Prostate gland (tissue), 2 donors: ENCODE data around the gene WDR5. TPM values are rescaled to one million over a fixed set of nuclear protein-coding genes. Genes with fewer than 3 reads are reported as not detected.

Experiments used
- DNase-seq: peaks from one replicate; pipeline ENCODE4 v3.0.0-alpha.2; 2019; ENCODE audit warnings: low spot score
- H3K27ac ChIP-seq, 2 donors: fragments of 200-600 bp; sonication (generic); 2 replicates each; pipeline ENCODE4 v1.5.1; 2017 to 2019
- H3K27me3 ChIP-seq: fragments of 200-600 bp; sonication (generic); replicated peaks from 2 replicates; pipeline ENCODE4 v1.5.1; 2019; ENCODE audit not compliant: insufficient read depth
- H3K36me3 ChIP-seq, 2 donors: fragments of 200-600 bp; sonication (generic); 1 replicate in 1 of 2; 2 replicates in 1 of 2; pipeline versions ENCODE4 v1.5.1 to v1.8.1; 2017 to 2019
- H3K4me1 ChIP-seq: fragments of 200-600 bp; sonication (generic); replicated peaks from 2 replicates; pipeline ENCODE4 v1.5.1; 2019
- H3K4me3 ChIP-seq, 2 donors: fragments of 200-600 bp; sonication (generic); 2 replicates each; pipeline ENCODE4 v1.5.1; 2017 to 2019
- H3K9me3 ChIP-seq: fragments of 200-600 bp; sonication (generic); 2 replicates; pipeline ENCODE4 v1.5.1; 2017
- POLR2A ChIP-seq: fragments of 450-650 bp; IDR thresholded peaks from one replicate; pipeline ENCODE4 v1.6.1; 2016; ENCODE audit warnings: antibody characterized with exemption, mild to moderate bottlenecking
- POLR2AphosphoS5 ChIP-seq: sonication (generic); formaldehyde crosslinking; IDR thresholded peaks from one replicate; pipeline ENCODE4 v1.6.1; 2017; ENCODE audit warnings: antibody characterized with exemption
- WGBS: methylation state at CpG from one replicate; pipeline ENCODE4 v1.1.5; 2018; 5-methylcytosine and 5-hydroxymethylcytosine counted together
- intact Hi-C: fragments of 100-400 bp; cut with DNase I; formaldehyde crosslinking; loops from one replicate; pipeline ENCODE4 v1.14.2; 2022
- total RNA-seq, 2 donors: library from RNA; depleted of rRNA; stranded (reverse); fragments of >200 nt; gene quantifications; one replicate each; pipeline ENCODE4 v1.1.0, GENCODE V29; 2016
- TF ChIP-seq, protein P1 (sequence below), 4 experiments: fragments of 200-600 bp in 2 of 4; fragments of 450-650 bp in 2 of 4; sonication (generic) in 2 of 4; IDR thresholded peaks; 1 replicate in 3 of 4; 2 replicates in 1 of 4; pipeline ENCODE4 v1.5.1; 2016 to 2019; ENCODE audit warnings: antibody characterized with exemption in 4 of 4, mild to moderate bottlenecking in 2 of 4, moderate library complexity in 2 of 4

WDR5 gene
- total RNA-seq, 2 donors from 2014 or later: 28.6 to 67.9 TPM

GRCh38 chr9:134127065-134127580 lies 8.8 kb upstream of the WDR5 start:
- 83% methylated on average over 13 of the region's 13 CpGs for WGBS
- H3K4me1 ChIP-seq: peaks cover 8% of the 10 kb centered on the region
- intact Hi-C loops: no loop called here
- no peaks in the 10 kb centered on the region for H3K27me3 ChIP-seq
- no peak overlapping the region for H3K4me3 ChIP-seq
- TF ChIP-seq, protein P1, sequence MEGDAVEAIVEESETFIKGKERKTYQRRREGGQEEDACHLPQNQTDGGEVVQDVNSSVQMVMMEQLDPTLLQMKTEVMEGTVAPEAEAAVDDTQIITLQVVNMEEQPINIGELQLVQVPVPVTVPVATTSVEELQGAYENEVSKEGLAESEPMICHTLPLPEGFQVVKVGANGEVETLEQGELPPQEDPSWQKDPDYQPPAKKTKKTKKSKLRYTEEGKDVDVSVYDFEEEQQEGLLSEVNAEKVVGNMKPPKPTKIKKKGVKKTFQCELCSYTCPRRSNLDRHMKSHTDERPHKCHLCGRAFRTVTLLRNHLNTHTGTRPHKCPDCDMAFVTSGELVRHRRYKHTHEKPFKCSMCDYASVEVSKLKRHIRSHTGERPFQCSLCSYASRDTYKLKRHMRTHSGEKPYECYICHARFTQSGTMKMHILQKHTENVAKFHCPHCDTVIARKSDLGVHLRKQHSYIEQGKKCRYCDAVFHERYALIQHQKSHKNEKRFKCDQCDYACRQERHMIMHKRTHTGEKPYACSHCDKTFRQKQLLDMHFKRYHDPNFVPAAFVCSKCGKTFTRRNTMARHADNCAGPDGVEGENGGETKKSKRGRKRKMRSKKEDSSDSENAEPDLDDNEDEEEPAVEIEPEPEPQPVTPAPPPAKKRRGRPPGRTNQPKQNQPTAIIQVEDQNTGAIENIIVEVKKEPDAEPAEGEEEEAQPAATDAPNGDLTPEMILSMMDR (IDR thresholded peaks at IDR 0.05): no peak
- TF ChIP-seq POLR2AphosphoS5 (no peak), POLR2A (no peak)
- H3K36me3 ChIP-seq: no peaks in the 10 kb centered on the region
- H3K27ac ChIP-seq: no peak overlapping the region
- no peaks in the 10 kb centered on the region for H3K9me3 ChIP-seq
- DNase-seq: no peak

DNA sequence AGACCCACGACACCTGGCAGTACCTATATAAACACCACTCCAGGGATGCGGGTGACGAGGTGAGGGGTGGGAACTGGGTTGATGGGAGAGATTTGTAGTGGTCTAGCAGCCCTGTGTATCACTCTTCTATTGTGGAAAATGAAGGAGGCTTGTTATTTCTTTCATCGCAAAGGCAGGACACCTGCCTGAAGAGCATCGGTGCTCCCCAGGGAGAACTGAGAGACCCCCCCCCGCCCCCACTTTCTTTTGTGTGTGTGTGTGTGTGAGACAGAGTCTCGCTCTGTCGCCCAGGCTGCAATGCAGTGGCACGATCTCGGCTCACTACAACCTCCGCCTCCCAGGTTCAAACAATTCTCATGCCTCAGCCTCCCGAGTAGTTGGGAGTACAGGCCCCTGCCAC lies 8.3 kb upstream of the WDR5 start:
- no peak for DNase-seq
- intact Hi-C loops: no loop called here
- Histone ChIP-seq H3K4me1 (peaks cover 8% of the 10 kb centered on the region), H3K9me3 (no peaks in the 10 kb centered on the region), H3K27ac (no peak overlapping the region), H3K27me3 (no peaks in the 10 kb centered on the region), H3K4me3 (no peak overlapping the region), H3K36me3 (no peaks in the 10 kb centered on the region)
- TF ChIP-seq POLR2AphosphoS5: no peak
- TF ChIP-seq POLR2A: no peak
- TF ChIP-seq, protein P1 (IDR thresholded peaks at IDR 0.05): no peak
- WGBS: 90% methylated on average over 12 of the region's 12 CpGs

GRCh38 chr9:134128727-134129679 lies 6.9 kb upstream of the WDR5 start:
- no peaks in the 10 kb centered on the region for H3K9me3 ChIP-seq
- H3K36me3 ChIP-seq: no peaks in the 10 kb centered on the region
- 83% methylated on average over 38 of the region's 38 CpGs for WGBS
- intact Hi-C loops: no loop called here
- no peak for DNase-seq
- no peak overlapping the region for H3K27ac ChIP-seq
- TF ChIP-seq POLR2A (no peak), POLR2AphosphoS5 (no peak)
- TF ChIP-seq, protein P1 (IDR thresholded peaks at IDR 0.05): no peak
- H3K27me3 ChIP-seq: no peaks in the 10 kb centered on the region
- H3K4me1 ChIP-seq: peaks cover 8% of the 10 kb centered on the region
- no peak overlapping the region for H3K4me3 ChIP-seq

- Histone ChIP-seq H3K27me3 (no peaks in the 10 kb centered on the region), H3K4me1 (peaks cover 15% of the 10 kb centered on the region), H3K4me3 (no peak overlapping the region), H3K9me3 (no peaks in the 10 kb centered on the region), H3K27ac (peak overlapping the region; percentile 60 to 65), H3K36me3 (no peaks in the 10 kb centered on the region)
- intact Hi-C loops: loop anchor here (5.0 to 10.0 kb wide), 2 partner anchors 63 to 106 kb away; partner anchors contain the start of genes BRD3 and BRD3OS
- TF ChIP-seq POLR2A (no peak), POLR2AphosphoS5 (peak; percentile 93)
- peak; percentile 89 for DNase-seq
- 29% methylated on average over 23 of the region's 23 CpGs for WGBS
These were observed 5.1 kb upstream of the WDR5 start for GRCh38 chr9:134130503-134131375.
